HCT116 (cell line): Measurements from ENCODE around the gene NANOGP8. TPM values are rescaled to one million over a fixed set of nuclear protein-coding genes. Genes with fewer than 3 reads are reported as not detected.

Experiments used
- ATAC-seq: fragments of 200-7000 bp; cut with Tn5 transposase; 2 replicates; pipeline ENCODE4 v1.9.1; 2020; ENCODE audit warnings: mild to moderate bottlenecking, moderate library complexity
- BruUV-seq: library from RNA; stranded (reverse); fragments of 400-500 nt; replicated peaks from 2 replicates; lab custom pipeline; 2021; lab: Mats Ljungman, UMichigan
- CTCF ChIA-PET: fragments of 300-600 bp; sonication (Branson Sonifier 250); formaldehyde crosslinking; loops from one replicate; lab custom pipeline; 2021; ENCODE audit warnings: antibody characterized with exemption; lab: Charles Lee
- POLR2A ChIA-PET: fragments of 300-600, 350-600 bp; sonication (Branson Sonifier 250); formaldehyde crosslinking; loops from one replicate; lab custom pipeline; 2021; ENCODE audit warnings: antibody characterized with exemption; lab: Charles Lee
- RAD21 ChIA-PET, 2 experiments: fragments of 300-600 bp; sonication (Branson Sonifier 250); formaldehyde crosslinking; loops; one replicate each; lab custom pipeline; 2023; ENCODE audit warnings: low total read pairs in 2 of 2; ENCODE audit not compliant: uncharacterized antibody in 2 of 2, unreplicated experiment in 2 of 2, low non-redundant PET in 1 of 2; lab: Charles Lee
- DNase-seq: peaks from one replicate; pipeline ENCODE4 v3.0.0-alpha.2; 2010; ENCODE audit warnings: low read depth, low spot score
- H2AFZ ChIP-seq: fragments of 200-600 bp; shearing (Covaris generic), sonication (generic); 2 replicates; pipeline ENCODE4 v1.6.1; 2017; ENCODE audit warnings: low read depth, mixed run types, mixed read lengths, antibody characterized with exemption, low read length; ENCODE audit not compliant: poor library complexity, severe bottlenecking
- H3K27ac ChIP-seq: 2 replicates; pipeline ENCODE4 v1.5.1; 2012; ENCODE audit warnings: low read depth, low read length
- H3K27me3 ChIP-seq: fragments of 200-600 bp; sonication (generic); 2 replicates; pipeline ENCODE4 v1.6.1; 2016; ENCODE audit warnings: mixed run types, low read length, mixed read lengths; ENCODE audit not compliant: insufficient read depth
- H3K36me3 ChIP-seq, 2 experiments: fragments of 200-500 bp in 1 of 2; fragments of 200-600 bp in 1 of 2; sonication (Bioruptor generic) in 1 of 2; sonication (generic) in 1 of 2; 2 replicates each; pipeline versions ENCODE4 v1.5.1 to v1.6.1; 2014 to 2016; ENCODE audit warnings: low read length in 2 of 2, inconsistent platforms in 1 of 2, mixed read lengths in 1 of 2, mixed run types in 1 of 2; ENCODE audit not compliant: insufficient read depth in 2 of 2, control insufficient read depth in 1 of 2
- H3K4me1 ChIP-seq, 2 experiments: fragments of 200-600 bp in 1 of 2; sonication (generic) in 1 of 2; 2 replicates each; pipeline versions ENCODE4 v1.5.1 to v1.6.1; 2012 to 2017; ENCODE audit warnings: low read length in 2 of 2, inconsistent platforms in 1 of 2, mild to moderate bottlenecking in 1 of 2, mixed read lengths in 1 of 2, mixed run types in 1 of 2, moderate library complexity in 1 of 2; ENCODE audit not compliant: insufficient read depth in 2 of 2, control insufficient read depth in 1 of 2
- H3K4me2 ChIP-seq: fragments of 200-600 bp; sonication (generic); 2 replicates; pipeline ENCODE4 v1.6.1; 2017; ENCODE audit warnings: mixed run types, low read length, mixed read lengths
- H3K4me3 ChIP-seq, 2 experiments: fragments of 200-600 bp in 1 of 2; sonication (generic) in 1 of 2; replicated peaks in 1 of 2; 2 replicates each; pipeline ENCODE4 v1.5.1; 2011 to 2016; ENCODE audit warnings: low read length in 2 of 2, control low read depth in 1 of 2, low read depth in 1 of 2, mild to moderate bottlenecking in 1 of 2, mixed read lengths in 1 of 2, mixed run types in 1 of 2
- H3K79me2 ChIP-seq: fragments of 200-600 bp; sonication (generic); 2 replicates; pipeline ENCODE4 v1.6.1; 2017; ENCODE audit warnings: mild to moderate bottlenecking, mixed run types, low read length, moderate library complexity, mixed read lengths; ENCODE audit not compliant: insufficient read depth
- H3K9ac ChIP-seq: fragments of 200-600 bp; sonication (generic); 2 replicates; pipeline ENCODE4 v1.6.1; 2016; ENCODE audit warnings: low read length, mixed read lengths
- H3K9me2 ChIP-seq: fragments of 200-600 bp; sonication (generic), shearing (Covaris generic); 2 replicates; pipeline ENCODE4 v1.6.1; 2017; ENCODE audit warnings: mixed run types, mild to moderate bottlenecking, moderate library complexity; ENCODE audit not compliant: insufficient read depth
- H3K9me3 ChIP-seq, 2 experiments: fragments of 200-500 bp in 1 of 2; fragments of 200-600 bp in 1 of 2; sonication (Bioruptor generic) in 1 of 2; sonication (generic) in 1 of 2; 2 replicates each; pipeline ENCODE4 v1.6.1; 2014 to 2017; ENCODE audit warnings: low read length in 2 of 2, mixed read lengths in 2 of 2, inconsistent platforms in 1 of 2, low read depth in 1 of 2, mild to moderate bottlenecking in 1 of 2, mixed run types in 1 of 2, moderate library complexity in 1 of 2; ENCODE audit not compliant: control insufficient read depth in 1 of 2, insufficient read depth in 1 of 2
- H4K20me1 ChIP-seq: fragments of 200-600 bp; sonication (generic), shearing (Covaris generic); 2 replicates; pipeline ENCODE4 v1.6.1; 2017; ENCODE audit warnings: mixed run types, mild to moderate bottlenecking, moderate library complexity; ENCODE audit not compliant: insufficient read depth
- ATF3 ChIP-seq: IDR thresholded peaks from 2 replicates; pipeline ENCODE4 v1.6.1; 2012
- CBX3 ChIP-seq: IDR thresholded peaks from 2 replicates; pipeline ENCODE4 v1.6.1; 2012; ENCODE audit warnings: low read depth
- CEBPB ChIP-seq: IDR thresholded peaks from 2 replicates; pipeline ENCODE4 v1.6.1; 2012; ENCODE audit warnings: low read depth
- EGR1 ChIP-seq: IDR thresholded peaks from 2 replicates; pipeline ENCODE4 v1.6.1; 2012; ENCODE audit warnings: low read depth
- EZH2 ChIP-seq: fragments of 200-600 bp; sonication (generic); IDR thresholded peaks from 2 replicates; pipeline ENCODE4 v1.6.1; 2017; ENCODE audit warnings: antibody characterized with exemption, mixed run types
- EZH2phosphoT487 ChIP-seq: fragments of 200-600 bp; IDR thresholded peaks from 2 replicates; pipeline ENCODE4 v1.6.1; 2018; ENCODE audit warnings: antibody characterized with exemption, borderline replicate concordance
- FOSL1 ChIP-seq: IDR thresholded peaks from 2 replicates; pipeline ENCODE4 v1.6.1; 2012; ENCODE audit warnings: low read depth
- JUND ChIP-seq: IDR thresholded peaks from 2 replicates; pipeline ENCODE4 v1.6.1; 2012
- POLR2AphosphoS5 ChIP-seq: IDR thresholded peaks from 2 replicates; pipeline ENCODE4 v1.6.1; 2011; ENCODE audit warnings: mild to moderate bottlenecking, low read depth, low read length, moderate library complexity
- RAD21 ChIP-seq: IDR thresholded peaks from 2 replicates; pipeline ENCODE4 v1.6.1; 2012; ENCODE audit warnings: low read depth, mild to moderate bottlenecking
- REST ChIP-seq: IDR thresholded peaks from 2 replicates; pipeline ENCODE4 v1.6.1; 2012; ENCODE audit warnings: low read depth
- SIN3A ChIP-seq: IDR thresholded peaks from 2 replicates; pipeline ENCODE4 v1.6.1; 2012; ENCODE audit warnings: low read depth
- SP1 ChIP-seq: IDR thresholded peaks from 2 replicates; pipeline ENCODE4 v1.6.1; 2012; ENCODE audit warnings: low read depth
- SRF ChIP-seq: IDR thresholded peaks from 2 replicates; pipeline ENCODE4 v1.6.1; 2012; ENCODE audit warnings: low read depth
- TCF7L2 ChIP-seq: IDR thresholded peaks from 2 replicates; pipeline ENCODE4 v1.7.0; 2011; ENCODE audit warnings: borderline replicate concordance, inconsistent platforms; ENCODE audit not compliant: insufficient read depth, insufficient read length; ENCODE audit errors: extremely low read depth
- ZBTB33 ChIP-seq: IDR thresholded peaks from 2 replicates; pipeline ENCODE4 v1.6.1; 2011; ENCODE audit warnings: mild to moderate bottlenecking, low read length, moderate library complexity; ENCODE audit not compliant: insufficient replicate concordance; ENCODE audit errors: extremely low read depth
- ZNF274 ChIP-seq: fragments of 200-500 bp; sonication (Bioruptor generic); IDR thresholded peaks from 2 replicates; pipeline ENCODE4 v1.6.1; 2014; ENCODE audit warnings: mild to moderate bottlenecking, low read depth, low read length, inconsistent platforms
- intact Hi-C: fragments of 100-400 bp; cut with micrococcal nuclease; formaldehyde crosslinking; loops from 2 replicates; pipeline ENCODE4 v1.10.0; 2022
- total RNA-seq: library from RNA; stranded (reverse); gene quantifications from one replicate; pipeline ENCODE4 v1.2.1, GENCODE V29; 2021; ENCODE audit not compliant: unreplicated experiment

NANOGP8 gene
- total RNA-seq, 1 experiment from 2014 or later = not detected

- intact Hi-C loops = no loop called here
- ChIA-PET CTCF (no interaction called here), RAD21 (no interaction called here), POLR2A (no interaction called here)
- TF ChIP-seq SP1 (no peak), EZH2 (no peak), EGR1 (no peak), SIN3A (no peak), FOSL1 (no peak), JUND (no peak), EZH2phosphoT487 (no peak), ATF3 (no peak), POLR2AphosphoS5 (no peak), REST (no peak), CBX3 (no peak), TCF7L2 (no peak), ZNF274 (no peak), ZBTB33 (no peak), CEBPB (no peak), RAD21 (no peak), SRF (no peak)
- Histone ChIP-seq H3K9ac (no peak overlapping the region), H3K4me2 (no peak overlapping the region), H3K27me3 (no peaks in the 10 kb centered on the region), H3K4me1 (no peaks in the 10 kb centered on the region), H3K27ac (no peak overlapping the region), H3K79me2 (no peaks in the 10 kb centered on the region), H3K36me3 (no peaks in the 10 kb centered on the region), H3K9me3 (no peaks in the 10 kb centered on the region), H3K9me2 (no peaks in the 10 kb centered on the region), H4K20me1 (no peaks in the 10 kb centered on the region), H2AFZ (no peak overlapping the region), H3K4me3 (no peak overlapping the region)
- no TSS peak for BruUV-seq
- no peak for ATAC-seq
- DNase-seq = no peak
Observed at GRCh38 chr15:35130245-35130644, 45.1 kb upstream of the NANOGP8 start.
